GM12864 (cell line): Measurements from ENCODE around the gene LILRB5.
"Not testable (repeated sequence)": the region's sequence is repeated elsewhere in the genome, so short reads cannot be mapped to it uniquely, and the experiment has no call there.

ENCODE experiments used
- DNase-seq: peaks from one replicate; pipeline ENCODE4 v3.0.0-alpha.2; 2011; ENCODE audit warnings: low read depth
- H3K4me3 ChIP-seq: 2 replicates; pipeline ENCODE4 v1.5.1; 2011; ENCODE audit warnings: mild to moderate bottlenecking, low read depth, low read length, control low read depth
- CTCF ChIP-seq: IDR thresholded peaks from 2 replicates; pipeline ENCODE4 v1.5.1; 2011; ENCODE audit warnings: low read depth, mild to moderate bottlenecking, moderate library complexity, low read length, control low read depth, inconsistent platforms; ENCODE audit errors: missing control alignments

The LILRB5 gene

GRCh38 chr19:54216869-54217268, 40.2 kb downstream of the LILRB5 start:
- TF ChIP-seq CTCF: no peak
- no peak overlapping the region for H3K4me3 ChIP-seq
- DNase-seq: no peak

- H3K4me3 ChIP-seq, DNase-seq: not testable (repeated sequence)
Measured at GRCh38 chr19:54214734-54215133, 42.3 kb downstream of the LILRB5 start.

GRCh38 chr19:54214217-54214616, 42.9 kb downstream of the LILRB5 start:
- not testable (repeated sequence) for H3K4me3 ChIP-seq, DNase-seq

GRCh38 chr19:54211235-54211634, 45.8 kb downstream of the LILRB5 start:
- H3K4me3 ChIP-seq: no peak overlapping the region
- no peak for DNase-seq
- TF ChIP-seq CTCF: no peak

- no peak for TF ChIP-seq CTCF
- H3K4me3 ChIP-seq: no peak overlapping the region
- no peak for DNase-seq
Measured at GRCh38 chr19:54209811-54210494, 47.1 kb downstream of the LILRB5 start.

GRCh38 chr19:54209058-54209810, 47.8 kb downstream of the LILRB5 start:
- TF ChIP-seq CTCF: no peak
- DNase-seq: no peak
- H3K4me3 ChIP-seq: no peak overlapping the region

GRCh38 chr19:54208784-54209057, 48.4 kb downstream of the LILRB5 start:
- no peak for DNase-seq
- H3K4me3 ChIP-seq: no peak overlapping the region

More at GRCh38 chr19:54208784-54209057, 48.4 kb downstream of the LILRB5 start:
- TF ChIP-seq CTCF: no peak
